Stomach (tissue), 9 donors: ENCODE results near the gene SGIP1. TPM values are rescaled to one million over a fixed set of nuclear protein-coding genes. Genes with fewer than 3 reads are reported as not detected.

ENCODE experiments used
- DNase-seq, 2 donors: peaks; one replicate each; pipeline versions ENCODE4 v3.0.0 to v3.0.0-alpha.2; 2013 to 2019
- H3K27ac ChIP-seq, 5 donors: fragments of 200-600 bp in 4 of 5; sonication (generic) in 4 of 5; one replicate each; pipeline ENCODE4 v1.5.1; 2013 to 2019; ENCODE audit warnings: mild to moderate bottlenecking in 1 of 5, moderate library complexity in 1 of 5
- H3K27me3 ChIP-seq, 3 donors: fragments of 200-600 bp; sonication (generic); one replicate each; pipeline ENCODE4 v1.5.1; 2017 to 2019; ENCODE audit warnings: mixed run types in 1 of 3
- H3K36me3 ChIP-seq, 4 donors: fragments of 200-600 bp; sonication (generic); 1 replicate in 3 of 4; 2 replicates in 1 of 4; pipeline ENCODE4 v1.5.1; 2016 to 2019
- H3K4me1 ChIP-seq, 4 donors: fragments of 200-600 bp; sonication (generic); one replicate each; pipeline ENCODE4 v1.5.1; 2016 to 2019
- H3K4me3 ChIP-seq, 4 donors: fragments of 200-600 bp; sonication (generic) in 3 of 4; one replicate each; pipeline ENCODE4 v1.5.1; 2016 to 2019; ENCODE audit warnings: mild to moderate bottlenecking in 1 of 4
- H3K9me3 ChIP-seq, 4 donors: fragments of 200-600 bp; sonication (generic); one replicate each; pipeline ENCODE4 v1.5.1; 2016 to 2019
- EP300 ChIP-seq: sonication (generic); formaldehyde crosslinking; IDR thresholded peaks from one replicate; pipeline ENCODE4 v1.6.1; 2017; ENCODE audit warnings: antibody characterized with exemption
- POLR2A ChIP-seq, 4 donors: fragments of 450-650 bp; IDR thresholded peaks; one replicate each; pipeline ENCODE4 v1.6.1; 2016; ENCODE audit warnings: antibody characterized with exemption in 4 of 4, control low read depth in 2 of 4, mild to moderate bottlenecking in 1 of 4, moderate library complexity in 1 of 4
- POLR2AphosphoS5 ChIP-seq, 3 donors: sonication (generic); formaldehyde crosslinking; IDR thresholded peaks; one replicate each; pipeline ENCODE4 v1.6.1; 2016; ENCODE audit warnings: antibody characterized with exemption in 3 of 3
- WGBS, 5 donors: extraction: QIAGEN DNeasy Blood & Tissue Kit in 3 of 5; methylation state at CpG; one replicate each; pipeline versions ENCODE4 v1.1.5 to v1.1.7; 2013 to 2018; 5-methylcytosine and 5-hydroxymethylcytosine counted together
- intact Hi-C: fragments of 100-400 bp; cut with DNase I; formaldehyde crosslinking; loops from one replicate; pipeline ENCODE4 v1.15.1; 2023; ENCODE audit warnings: low total_unique reads
- polyA plus RNA-seq, 3 donors: library from polyadenylated mRNA; stranded (reverse); fragments of 200-250 nt; gene quantifications; one replicate each; pipeline ENCODE4 v1.2.3, GENCODE V29; 2013
- total RNA-seq, 5 donors: library from RNA; depleted of rRNA; stranded (reverse); fragments of >200 nt; gene quantifications; one replicate each; pipeline versions ENCODE4 v1.1.0 to v1.2.3, GENCODE V29; 2014 to 2016
- TF ChIP-seq, protein P1 (sequence below), 7 experiments: fragments of 450-650 bp in 4 of 7; fragments of 200-600 bp in 3 of 7; sonication (generic) in 3 of 7; IDR thresholded peaks; one replicate each; pipeline ENCODE4 v1.5.1; 2016 to 2019; ENCODE audit warnings: antibody characterized with exemption in 7 of 7, control low read depth in 2 of 7, mild to moderate bottlenecking in 1 of 7
- donor health status: healthy with polysubstance abuse.
- donor health status: Bipolar disorder and iron deficiency.
- donor health status: healthy.

The SGIP1 gene
- total and polyA plus RNA-seq, 8 donors, result 1.2 to 44.9 (median 3.0) TPM; not detected in 1

DNA sequence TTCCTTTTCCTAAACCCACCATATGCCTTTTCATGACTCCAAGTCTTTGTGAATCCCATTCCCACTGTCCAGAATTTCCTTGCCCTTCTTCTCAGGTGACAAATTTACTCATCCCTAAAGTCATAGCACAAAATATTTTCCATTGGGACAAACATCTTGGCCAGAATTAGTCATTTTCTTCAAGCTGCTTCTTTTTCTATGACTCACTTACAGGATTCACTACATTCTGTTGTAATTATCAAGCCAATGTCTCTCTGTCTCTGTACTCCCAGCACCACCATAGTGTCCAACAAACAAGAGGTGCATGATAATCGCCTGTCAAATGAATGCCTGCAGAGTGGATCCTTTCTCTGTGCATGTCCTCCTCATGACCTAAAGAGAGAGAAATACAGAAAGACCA, 37.8 kb downstream of the SGIP1 start:
- WGBS, 5 donors, result 71 to 91% (median 81%) methylated on average over 1 of the region's 1 CpG
- Histone ChIP-seq H3K9me3 (no peaks in the 10 kb centered on the region), H3K4me1 (peaks cover 0 to 3% (median 1%) of the 10 kb centered on the region in 4 donors), H3K27me3 (no peaks in the 10 kb centered on the region), H3K36me3 (no peaks in the 10 kb centered on the region), H3K4me3 (no peak overlapping the region), H3K27ac (no peak overlapping the region)
- DNase-seq, result no peak
- TF ChIP-seq, protein P1, sequence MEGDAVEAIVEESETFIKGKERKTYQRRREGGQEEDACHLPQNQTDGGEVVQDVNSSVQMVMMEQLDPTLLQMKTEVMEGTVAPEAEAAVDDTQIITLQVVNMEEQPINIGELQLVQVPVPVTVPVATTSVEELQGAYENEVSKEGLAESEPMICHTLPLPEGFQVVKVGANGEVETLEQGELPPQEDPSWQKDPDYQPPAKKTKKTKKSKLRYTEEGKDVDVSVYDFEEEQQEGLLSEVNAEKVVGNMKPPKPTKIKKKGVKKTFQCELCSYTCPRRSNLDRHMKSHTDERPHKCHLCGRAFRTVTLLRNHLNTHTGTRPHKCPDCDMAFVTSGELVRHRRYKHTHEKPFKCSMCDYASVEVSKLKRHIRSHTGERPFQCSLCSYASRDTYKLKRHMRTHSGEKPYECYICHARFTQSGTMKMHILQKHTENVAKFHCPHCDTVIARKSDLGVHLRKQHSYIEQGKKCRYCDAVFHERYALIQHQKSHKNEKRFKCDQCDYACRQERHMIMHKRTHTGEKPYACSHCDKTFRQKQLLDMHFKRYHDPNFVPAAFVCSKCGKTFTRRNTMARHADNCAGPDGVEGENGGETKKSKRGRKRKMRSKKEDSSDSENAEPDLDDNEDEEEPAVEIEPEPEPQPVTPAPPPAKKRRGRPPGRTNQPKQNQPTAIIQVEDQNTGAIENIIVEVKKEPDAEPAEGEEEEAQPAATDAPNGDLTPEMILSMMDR (IDR thresholded peaks at IDR 0.05), result no peak
- TF ChIP-seq EP300 (no peak), POLR2AphosphoS5 (IDR thresholded peaks at IDR 0.05) (no peak), POLR2A (IDR thresholded peaks at IDR 0.05) (no peak)
- intact Hi-C loops, result no loop called here

DNA sequence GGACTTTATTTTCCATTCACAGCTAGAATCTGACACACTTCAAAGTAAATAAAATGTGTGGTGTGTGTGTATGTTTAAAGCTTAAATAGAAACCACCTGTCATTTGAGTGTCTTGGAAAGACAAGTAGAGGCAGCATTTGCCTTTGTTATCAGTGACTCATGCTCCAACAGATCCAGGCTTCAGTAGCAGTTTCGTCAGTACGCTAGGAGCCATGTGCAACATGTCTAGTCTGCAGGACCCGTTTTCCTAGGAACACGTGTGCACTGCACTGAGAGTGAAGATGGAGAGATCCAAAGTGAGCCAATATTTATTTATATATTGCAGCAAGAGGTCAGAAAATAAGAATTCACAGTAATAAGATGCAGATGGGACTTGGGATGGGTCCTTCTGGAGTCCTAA, 41.8 kb downstream of the SGIP1 start:
- Histone ChIP-seq H3K27me3 (no peaks in the 10 kb centered on the region), H3K9me3 (no peaks in the 10 kb centered on the region), H3K36me3 (no peaks in the 10 kb centered on the region), H3K4me1 (peaks cover 0 to 6% (median 3%) of the 10 kb centered on the region in 4 donors), H3K27ac (no peak overlapping the region), H3K4me3 (no peak overlapping the region)
- peak in 1 of 2 donors; percentile 68 for DNase-seq
- 42 to 61% (median 53%) methylated on average over 4 of the region's 4 CpGs for WGBS, 5 donors
- intact Hi-C loops, result no loop called here
- peak in 1 of 3 donors; percentile 39 for TF ChIP-seq POLR2AphosphoS5 (IDR thresholded peaks at IDR 0.05)
- TF ChIP-seq POLR2A (IDR thresholded peaks at IDR 0.05), result no peak

DNA sequence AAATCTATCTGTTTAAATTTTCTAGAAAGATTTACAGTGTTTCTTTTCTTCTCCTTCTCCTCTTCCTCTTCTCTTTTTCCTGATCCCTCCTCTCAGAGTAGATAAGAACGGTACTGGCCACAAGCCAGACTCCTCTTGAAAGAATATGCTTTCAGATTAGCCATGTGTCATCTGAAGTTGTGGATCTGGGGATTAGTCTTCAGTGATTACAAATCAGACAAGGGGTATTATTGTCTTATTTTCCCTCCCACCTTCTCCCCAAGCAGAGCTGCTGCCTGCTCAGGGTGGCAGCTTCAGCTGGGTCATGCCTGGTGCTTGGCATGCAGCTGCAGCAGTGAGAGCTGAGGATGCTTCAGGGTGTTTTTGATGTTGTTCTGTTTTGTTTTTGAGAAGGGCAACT, 42.7 kb downstream of the SGIP1 start:
- Histone ChIP-seq H3K36me3 (no peaks in the 10 kb centered on the region), H3K4me3 (no peak overlapping the region), H3K4me1 (peaks cover 0 to 6% (median 3%) of the 10 kb centered on the region in 4 donors), H3K9me3 (no peaks in the 10 kb centered on the region), H3K27me3 (no peaks in the 10 kb centered on the region), H3K27ac (no peak overlapping the region)
- DNase-seq, result peak in 1 of 2 donors; percentile 23
- 12 to 19% (median 15%) methylated on average over 1 of the region's 1 CpG for WGBS, 5 donors
- TF ChIP-seq POLR2AphosphoS5 (IDR thresholded peaks at IDR 0.05), result no peak
- TF ChIP-seq, protein P1 (IDR thresholded peaks at IDR 0.05), result no peak
- no peak for TF ChIP-seq POLR2A (IDR thresholded peaks at IDR 0.05)
- intact Hi-C loops, result no loop called here

DNA sequence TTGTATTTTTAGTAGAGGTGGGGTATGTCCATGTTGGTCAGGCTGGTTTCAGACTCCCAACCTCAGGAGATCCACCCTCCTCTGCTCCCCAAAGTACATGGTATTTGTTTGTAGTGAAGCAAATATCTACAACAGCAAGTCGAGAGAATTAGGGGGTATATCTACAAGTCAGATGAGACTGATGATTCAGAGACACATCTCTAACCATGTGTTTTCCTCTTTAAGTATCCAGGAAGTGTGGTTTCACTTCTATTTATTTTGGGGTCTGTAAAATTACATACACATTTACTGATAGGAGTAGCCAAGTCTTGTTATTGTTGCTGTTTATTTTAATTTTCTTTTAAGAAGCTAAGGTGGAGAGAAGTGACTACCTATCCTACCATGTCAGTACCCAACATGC, 44.9 kb downstream of the SGIP1 start:
- no peak for DNase-seq
- intact Hi-C loops, result no loop called here
- 17 to 74% (median 45%) methylated on average over 1 of the region's 1 CpG for WGBS, 5 donors
- no peak for TF ChIP-seq EP300
- TF ChIP-seq, protein P1 (IDR thresholded peaks at IDR 0.05), result no peak
- TF ChIP-seq POLR2A (IDR thresholded peaks at IDR 0.05), result no peak
- no peak for TF ChIP-seq POLR2AphosphoS5 (IDR thresholded peaks at IDR 0.05)
- Histone ChIP-seq H3K36me3 (no peaks in the 10 kb centered on the region), H3K4me3 (no peak overlapping the region), H3K27me3 (no peaks in the 10 kb centered on the region), H3K4me1 (peaks cover 0 to 6% (median 3%) of the 10 kb centered on the region in 4 donors), H3K27ac (no peak overlapping the region), H3K9me3 (no peaks in the 10 kb centered on the region)

DNA sequence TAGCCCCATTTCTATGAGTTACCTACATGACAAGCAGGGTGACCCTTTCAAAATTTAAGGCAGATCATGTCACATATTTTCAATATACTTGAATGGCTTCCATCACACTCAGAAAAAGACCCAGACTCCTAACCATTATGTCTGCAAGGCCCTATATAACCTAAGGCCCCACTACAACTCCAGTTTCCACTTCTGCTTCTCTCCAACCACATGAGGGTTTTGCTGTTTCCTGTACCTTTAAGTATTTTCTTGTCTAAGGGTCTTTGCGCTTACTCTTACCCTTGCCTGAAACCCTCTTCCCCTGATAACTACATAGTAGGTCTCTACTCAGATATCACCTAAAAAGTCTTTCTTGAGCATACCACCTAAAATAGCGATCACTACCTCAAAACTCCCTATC, 46.1 kb downstream of the SGIP1 start:
- no peaks in the 10 kb centered on the region for H3K36me3 ChIP-seq
- DNase-seq, result no peak
- no peak overlapping the region for H3K27ac ChIP-seq
- TF ChIP-seq EP300 (no peak), POLR2A (IDR thresholded peaks at IDR 0.05) (no peak), POLR2AphosphoS5 (IDR thresholded peaks at IDR 0.05) (no peak)
- TF ChIP-seq, protein P1 (IDR thresholded peaks at IDR 0.05), result no peak
- no peaks in the 10 kb centered on the region for H3K9me3 ChIP-seq
- no peak overlapping the region for H3K4me3 ChIP-seq
- intact Hi-C loops, result no loop called here
- peaks cover 0 to 6% (median 3%) of the 10 kb centered on the region in 4 donors for H3K4me1 ChIP-seq
- H3K27me3 ChIP-seq, result no peaks in the 10 kb centered on the region
- WGBS, 5 donors, result 64 to 94% (median 82%) methylated on average over 2 of the region's 2 CpGs
